ENCODE data around the gene GLMN.
A peak's percentile ranks its signal among the peaks of the same experiment; 100 is the strongest.
"Not testable (repeated sequence)": the region's sequence is repeated elsewhere in the genome, so short reads cannot be mapped to it uniquely, and the experiment has no call there.

GLMN gene

GRCh38 chr1:92299477-92300150, 827 bp upstream of the GLMN start:
- peak overlapping the region; percentile 63 for H3K4me3 ChIP-seq (ENCODE audit: low read depth, low read length)
- TF ChIP-seq, protein P1, sequence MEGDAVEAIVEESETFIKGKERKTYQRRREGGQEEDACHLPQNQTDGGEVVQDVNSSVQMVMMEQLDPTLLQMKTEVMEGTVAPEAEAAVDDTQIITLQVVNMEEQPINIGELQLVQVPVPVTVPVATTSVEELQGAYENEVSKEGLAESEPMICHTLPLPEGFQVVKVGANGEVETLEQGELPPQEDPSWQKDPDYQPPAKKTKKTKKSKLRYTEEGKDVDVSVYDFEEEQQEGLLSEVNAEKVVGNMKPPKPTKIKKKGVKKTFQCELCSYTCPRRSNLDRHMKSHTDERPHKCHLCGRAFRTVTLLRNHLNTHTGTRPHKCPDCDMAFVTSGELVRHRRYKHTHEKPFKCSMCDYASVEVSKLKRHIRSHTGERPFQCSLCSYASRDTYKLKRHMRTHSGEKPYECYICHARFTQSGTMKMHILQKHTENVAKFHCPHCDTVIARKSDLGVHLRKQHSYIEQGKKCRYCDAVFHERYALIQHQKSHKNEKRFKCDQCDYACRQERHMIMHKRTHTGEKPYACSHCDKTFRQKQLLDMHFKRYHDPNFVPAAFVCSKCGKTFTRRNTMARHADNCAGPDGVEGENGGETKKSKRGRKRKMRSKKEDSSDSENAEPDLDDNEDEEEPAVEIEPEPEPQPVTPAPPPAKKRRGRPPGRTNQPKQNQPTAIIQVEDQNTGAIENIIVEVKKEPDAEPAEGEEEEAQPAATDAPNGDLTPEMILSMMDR (IDR thresholded peaks at IDR 0.05; ENCODE audit: low read depth, low read length, missing control alignments): no peak
- in situ Hi-C loops (cut with HindIII; ENCODE audit: low sequenced_read_pairs): loop anchor here (25.0 kb wide), 3 partner anchors 288 to 787 kb away; partner anchors contain the start of gene CDC7
- DNase-seq (ENCODE audit: low read depth): no peak

DNA sequence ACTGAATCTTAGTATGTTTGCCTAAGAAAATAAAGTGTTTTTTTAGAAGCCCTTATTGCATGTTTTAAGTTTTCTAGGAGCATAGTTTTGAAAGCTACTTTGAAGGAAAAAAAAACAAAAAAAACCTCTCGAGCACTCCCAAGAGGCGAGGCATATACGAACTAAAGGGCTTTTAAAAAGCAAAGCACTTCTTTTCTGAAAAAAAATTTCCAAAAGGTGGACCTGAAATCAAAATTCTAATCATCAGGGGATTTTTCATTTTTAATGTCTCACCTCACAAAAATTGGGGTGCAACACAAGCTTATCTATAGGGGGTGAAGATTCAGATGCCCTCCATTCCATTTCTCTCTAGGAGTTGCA, 594 bp downstream of the GLMN start:
- in situ Hi-C loops (cut with HindIII; ENCODE audit: low sequenced_read_pairs): loop anchor here (25.0 kb wide), 2 partner anchors 311 to 786 kb away; partner anchors contain the start of gene CDC7
- DNase-seq (ENCODE audit: low read depth): no peak
- TF ChIP-seq, protein P1 (IDR thresholded peaks at IDR 0.05; ENCODE audit: low read depth, low read length, missing control alignments): no peak
- H3K4me3 ChIP-seq (ENCODE audit: low read depth, low read length): peak overlapping the region; percentile 63

DNA sequence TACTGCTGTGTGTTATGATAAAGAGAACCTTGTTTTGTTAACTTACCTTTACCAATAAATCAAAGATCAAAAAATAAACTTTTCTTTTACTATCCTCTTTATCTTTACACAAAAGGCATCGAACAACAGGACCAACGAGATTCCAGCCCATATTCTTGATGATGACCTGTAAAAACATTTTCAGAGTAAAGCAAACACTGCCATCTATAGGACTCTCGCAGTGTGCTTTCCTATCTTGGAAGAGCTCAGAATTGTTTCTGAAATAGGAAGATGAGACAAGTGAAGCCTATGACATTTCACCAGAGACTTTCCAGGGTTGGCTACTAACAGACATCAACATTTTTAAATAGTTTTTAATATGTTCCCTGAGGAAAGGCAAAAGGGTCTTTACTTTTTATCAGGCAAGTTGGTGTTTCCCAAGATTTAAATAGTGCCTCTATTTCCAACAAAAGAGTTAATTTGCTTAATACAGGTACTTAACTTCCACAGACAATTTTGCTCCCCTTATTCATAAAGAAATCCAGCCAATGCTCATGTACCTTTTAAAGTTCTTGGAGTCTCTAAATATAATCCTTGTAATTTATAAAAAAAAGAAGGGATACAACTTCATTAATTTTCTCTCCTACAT, 7.3 kb downstream of the GLMN start:
- DNase-seq (ENCODE audit: low read depth): peak; percentile 65
- in situ Hi-C loops (cut with HindIII; ENCODE audit: low sequenced_read_pairs): loop anchor here (25.0 kb wide), 2 partner anchors 304 to 779 kb away; partner anchors contain the start of gene CDC7

GRCh38 chr1:92281411-92281810, 17.4 kb downstream of the GLMN start:
- H3K4me3 ChIP-seq (ENCODE audit: low read depth, low read length); DNase-seq (ENCODE audit: low read depth): not testable (repeated sequence)
- in situ Hi-C loops (cut with HindIII; ENCODE audit: low sequenced_read_pairs): loop anchor here (25.0 kb wide), 2 partner anchors 294 to 769 kb away; partner anchors contain the start of gene CDC7

More for the DNA sequence above, 7.3 kb downstream of the GLMN start:
- H3K4me3 ChIP-seq (ENCODE audit: low read depth, low read length): no peak overlapping the region
- TF ChIP-seq, protein P1 (IDR thresholded peaks at IDR 0.05; ENCODE audit: low read depth, low read length, missing control alignments): peak; percentile 83

DNA sequence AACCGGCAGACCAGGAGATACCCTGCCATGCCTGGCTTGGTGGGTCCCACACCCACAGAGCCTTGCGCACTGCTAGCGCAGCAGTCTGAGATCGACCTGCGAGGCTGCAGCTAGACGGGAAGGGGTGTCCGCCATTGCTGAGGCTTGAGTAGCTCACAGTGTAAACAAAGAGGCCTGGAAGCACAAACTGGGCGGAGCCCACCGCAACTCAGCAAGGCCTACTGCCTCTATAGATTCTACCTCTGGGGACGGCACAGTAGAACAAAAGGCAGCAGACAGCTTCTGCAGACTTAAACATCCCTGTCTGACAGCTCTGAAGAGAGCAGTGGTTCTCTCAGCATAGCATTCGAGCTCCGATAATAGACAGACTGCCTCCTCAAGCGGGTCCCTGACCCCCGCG, 19.0 kb downstream of the GLMN start:
- in situ Hi-C loops (cut with HindIII; ENCODE audit: low sequenced_read_pairs): loop anchor here (25.0 kb wide), 2 partner anchors 292 to 767 kb away; partner anchors contain the start of gene CDC7
- not testable (repeated sequence) for DNase-seq (ENCODE audit: low read depth)

GRCh38 chr1:92277105-92277723, 21.6 kb downstream of the GLMN start:
- DNase-seq (ENCODE audit: low read depth): no peak
- in situ Hi-C loops (cut with HindIII; ENCODE audit: low sequenced_read_pairs): loop anchor here (25.0 kb wide), 2 partner anchors 290 to 765 kb away; partner anchors contain the start of gene CDC7
- H3K4me3 ChIP-seq (ENCODE audit: low read depth, low read length): no peak overlapping the region
- TF ChIP-seq, protein P1 (IDR thresholded peaks at IDR 0.05; ENCODE audit: low read depth, low read length, missing control alignments): no peak

More for the DNA sequence above, 19.0 kb downstream of the GLMN start:
- not testable (repeated sequence) for H3K4me3 ChIP-seq (ENCODE audit: low read depth, low read length)

- TF ChIP-seq, protein P1 (IDR thresholded peaks at IDR 0.05; ENCODE audit: low read depth, low read length, missing control alignments): no peak
- in situ Hi-C loops (cut with HindIII; ENCODE audit: low sequenced_read_pairs): loop anchor here (25.0 kb wide), 2 partner anchors 289 to 764 kb away; partner anchors contain the start of gene CDC7
- no peak overlapping the region for H3K4me3 ChIP-seq (ENCODE audit: low read depth, low read length)
- DNase-seq (ENCODE audit: low read depth): no peak
These were observed 22.7 kb downstream of the GLMN start for GRCh38 chr1:92276082-92276481.
